Activated CD4-positive, alpha-beta T cell treated with anti-CD3 and anti-CD28 coated beads, Interleukin-10, Interleukin-2, amounts not matched to agents 100 ng/mL and 50 ng/mL, durations not matched to agents 16 hours and 8 hours (primary cell): ENCODE data around the gene ADIRF.
"Not testable (repeated sequence)": the region's sequence is repeated elsewhere in the genome, so short reads cannot be mapped to it uniquely, and the experiment has no call there.

Source experiments
- DNase-seq: peaks from one replicate; pipeline ENCODE4 v3.0.0-alpha.2; 2020

The ADIRF gene

DNA sequence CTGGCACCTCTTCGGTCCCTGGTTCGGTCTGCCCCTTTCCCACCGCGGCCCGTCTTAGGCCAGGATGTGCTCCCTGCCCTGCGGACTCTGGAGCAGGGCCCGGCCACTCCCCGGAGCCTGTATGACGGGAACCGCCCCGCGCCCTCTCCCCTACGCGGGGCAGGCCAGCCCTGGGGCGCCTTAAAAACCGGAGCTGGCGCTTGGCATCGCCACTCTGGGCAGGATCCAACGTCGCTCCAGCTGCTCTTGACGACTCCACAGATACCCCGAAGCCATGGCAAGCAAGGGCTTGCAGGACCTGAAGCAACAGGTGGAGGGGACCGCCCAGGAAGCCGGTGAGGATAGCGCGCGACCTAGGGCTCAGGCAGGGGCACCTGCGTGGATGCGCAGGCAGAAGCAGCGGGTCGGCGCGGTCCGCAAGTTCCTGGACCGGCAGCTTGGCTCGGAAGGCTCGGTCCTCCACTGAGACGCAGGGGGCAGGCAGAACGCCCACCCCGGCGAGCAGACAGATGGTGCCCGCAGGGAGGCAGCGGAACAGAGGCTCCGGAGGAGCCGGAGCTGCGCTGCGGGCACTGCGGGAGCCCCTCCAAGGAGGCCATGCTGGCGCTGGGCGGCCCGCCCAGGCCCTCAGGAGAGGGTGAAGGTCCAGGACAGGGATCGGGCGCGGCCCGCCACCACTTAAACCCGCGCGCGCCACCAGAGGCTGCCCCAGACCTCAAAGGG lies at the start of gene ADIRF:
Gene ADIRF (plus strand): TSS at position 212 of the 723 bp plus-strand sequence. CDS start 63 bp downstream, at position 275.
- DNase-seq: no peak

DNA sequence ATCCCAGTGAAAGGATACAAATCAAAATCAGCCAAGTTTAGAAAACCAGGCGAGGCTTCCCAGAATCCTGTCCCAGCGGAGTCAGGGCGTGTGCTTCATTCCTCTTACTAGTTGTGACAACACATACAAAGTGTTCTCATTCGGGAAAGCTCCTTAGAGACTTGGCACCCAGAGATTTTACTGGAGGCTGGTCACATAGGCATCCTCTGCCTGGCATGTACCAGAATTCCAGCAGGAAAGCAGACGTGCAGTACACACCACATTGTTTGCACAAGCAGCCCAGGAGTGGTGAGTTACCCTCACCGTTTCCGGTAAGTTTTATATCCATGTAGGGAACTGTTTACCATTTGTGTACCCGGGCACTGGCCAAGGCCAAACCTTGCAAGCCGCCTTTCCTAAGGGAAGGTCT lies 45.7 kb upstream of the ADIRF start:
- no peak for DNase-seq

DNA sequence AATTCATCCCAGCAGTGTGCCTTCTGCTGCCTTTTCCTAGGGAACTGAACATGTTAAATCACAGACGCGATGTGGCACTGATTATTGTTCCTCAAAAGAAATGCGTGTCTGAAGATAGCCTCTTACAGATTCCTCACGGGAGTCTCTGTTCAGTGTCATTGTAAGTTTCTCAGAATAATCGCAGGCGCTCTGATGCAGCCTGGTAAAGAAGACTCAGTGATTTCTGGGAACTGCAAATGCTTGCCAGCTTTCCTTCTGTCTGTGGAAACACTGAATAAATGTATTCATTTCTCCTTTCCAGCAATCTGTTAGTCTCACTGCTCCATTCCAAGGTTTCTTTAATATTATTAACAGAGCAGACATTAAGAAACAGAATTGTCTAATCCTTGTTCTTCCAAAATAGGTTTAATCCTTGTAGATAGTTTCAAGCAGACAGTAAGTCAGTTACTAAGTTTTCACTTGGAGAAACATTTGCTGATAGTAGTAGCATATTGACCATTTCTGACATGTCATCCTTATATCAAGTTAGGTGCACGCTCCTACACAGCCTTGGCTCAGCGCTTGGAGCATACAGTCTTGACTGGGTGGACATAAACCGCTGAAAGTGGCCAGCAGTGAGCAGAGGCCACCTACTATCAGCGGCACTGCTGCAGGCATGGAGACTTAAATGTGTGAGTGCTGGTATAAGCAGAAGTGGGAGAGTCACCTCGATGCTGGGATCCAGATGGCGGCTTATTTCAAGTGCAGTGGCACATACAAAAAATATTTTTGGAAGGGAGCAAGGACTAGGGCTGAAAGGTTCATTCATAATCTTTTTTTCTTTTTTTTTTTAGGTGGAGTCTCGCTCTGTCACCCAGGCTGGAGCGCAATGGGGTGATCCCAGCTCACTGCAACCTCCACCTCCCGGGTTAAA lies 38.6 kb upstream of the ADIRF start:
- DNase-seq: no peak

DNA sequence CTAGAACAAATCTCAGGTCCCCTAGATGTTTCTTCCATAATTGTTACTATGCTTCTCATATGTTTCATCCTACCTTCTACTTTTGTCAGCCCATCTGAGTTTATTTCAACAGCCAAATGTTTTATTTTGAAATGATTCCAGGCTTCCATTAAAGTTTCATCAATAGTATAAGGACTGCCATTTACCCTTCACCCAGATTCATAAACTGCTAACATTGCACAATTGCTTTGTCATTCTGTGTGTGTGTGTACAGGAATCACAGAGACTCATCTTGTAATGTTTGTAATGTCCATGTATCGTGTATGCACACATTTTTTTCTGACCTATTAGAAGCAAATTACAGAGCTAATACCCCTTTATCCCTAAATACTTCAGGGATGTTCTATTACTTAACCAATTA lies 36.4 kb upstream of the ADIRF start:
- no peak for DNase-seq

DNA sequence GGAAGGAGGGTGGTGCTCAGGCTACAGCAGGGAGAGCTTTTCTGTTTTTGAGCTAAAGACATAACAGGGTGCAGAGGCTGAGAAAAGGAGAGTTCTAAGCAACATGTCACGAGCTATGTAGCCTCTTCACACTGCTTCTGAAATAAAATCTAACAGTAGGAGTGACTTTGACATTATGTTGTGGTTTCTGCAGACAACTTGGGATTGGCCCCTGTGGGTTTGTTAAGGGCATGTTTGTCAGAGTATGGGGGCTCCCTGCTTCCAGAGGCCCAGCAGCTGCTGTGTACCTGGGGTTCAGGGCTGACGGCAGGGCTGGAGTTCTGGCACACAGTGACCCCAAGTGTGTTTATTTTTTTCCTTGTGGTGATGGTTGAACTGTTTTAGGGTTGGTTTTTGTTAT lies 35.6 kb upstream of the ADIRF start:
- DNase-seq: no peak

DNA sequence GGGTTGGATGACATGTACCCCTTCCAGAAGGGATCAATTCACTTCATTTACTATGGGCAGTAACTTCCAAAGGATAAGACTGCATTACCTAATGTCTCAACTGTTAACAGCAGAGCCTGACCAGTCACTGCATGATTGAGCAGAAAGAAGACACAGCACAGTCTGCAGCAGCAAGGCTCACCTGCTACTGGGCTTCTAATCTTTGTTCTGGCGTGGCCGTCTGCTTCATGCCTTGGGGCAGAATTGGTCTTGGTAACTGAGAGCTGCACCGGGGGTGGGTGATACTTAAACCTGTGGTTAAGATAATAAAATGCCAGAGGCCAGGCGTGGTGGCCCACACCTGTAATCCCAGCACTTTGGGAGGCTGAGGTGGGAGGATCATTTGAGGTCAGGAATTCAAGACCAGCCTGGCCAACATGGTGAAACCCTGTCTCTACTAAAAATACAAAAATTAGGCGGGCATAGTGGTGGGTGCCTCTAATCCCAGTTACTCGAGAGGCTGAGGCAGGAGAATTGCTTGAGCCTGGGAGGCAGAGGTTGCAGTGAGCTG lies 34.0 kb upstream of the ADIRF start:
- DNase-seq: not testable (repeated sequence)

DNA sequence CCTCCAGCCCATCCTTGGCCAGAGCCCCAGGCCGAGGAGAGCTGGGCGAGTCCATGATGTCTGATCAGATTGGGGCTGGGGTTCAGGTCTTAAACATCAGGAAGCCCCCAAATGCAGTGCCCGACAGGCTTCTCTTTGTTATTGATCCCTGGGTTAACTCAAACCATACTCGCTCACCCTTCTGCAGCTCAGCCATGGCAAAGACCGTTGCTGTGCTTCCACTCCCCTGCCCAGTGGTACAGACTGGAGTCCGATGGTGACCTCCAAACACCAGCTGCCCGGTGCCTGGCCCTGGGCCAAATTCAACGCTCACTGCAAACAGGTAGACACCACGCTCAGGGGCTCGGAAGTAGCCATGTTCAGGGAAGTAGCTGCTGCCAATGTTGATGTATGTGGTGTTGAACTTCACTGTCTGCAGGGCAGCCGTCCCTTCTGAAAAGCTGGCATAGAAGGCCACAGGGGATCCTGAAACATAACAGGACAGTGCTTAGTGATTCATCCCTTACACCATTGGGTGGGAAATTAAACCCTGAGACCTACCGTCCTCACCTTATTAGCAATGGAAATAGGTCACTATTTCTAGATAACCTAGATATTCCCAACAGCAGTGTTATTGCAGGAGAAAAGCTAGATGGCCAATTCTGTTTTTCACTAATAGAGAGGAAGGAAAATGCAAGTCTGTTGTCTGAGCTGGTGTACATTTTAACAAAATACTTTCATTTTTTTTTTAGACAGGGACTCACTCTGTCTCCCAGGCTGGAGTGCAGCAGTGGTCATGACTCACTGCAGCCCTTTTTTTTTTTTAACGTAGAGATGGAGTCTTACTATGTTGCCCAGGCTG lies 31.4 kb upstream of the ADIRF start:
- DNase-seq: no peak

DNA sequence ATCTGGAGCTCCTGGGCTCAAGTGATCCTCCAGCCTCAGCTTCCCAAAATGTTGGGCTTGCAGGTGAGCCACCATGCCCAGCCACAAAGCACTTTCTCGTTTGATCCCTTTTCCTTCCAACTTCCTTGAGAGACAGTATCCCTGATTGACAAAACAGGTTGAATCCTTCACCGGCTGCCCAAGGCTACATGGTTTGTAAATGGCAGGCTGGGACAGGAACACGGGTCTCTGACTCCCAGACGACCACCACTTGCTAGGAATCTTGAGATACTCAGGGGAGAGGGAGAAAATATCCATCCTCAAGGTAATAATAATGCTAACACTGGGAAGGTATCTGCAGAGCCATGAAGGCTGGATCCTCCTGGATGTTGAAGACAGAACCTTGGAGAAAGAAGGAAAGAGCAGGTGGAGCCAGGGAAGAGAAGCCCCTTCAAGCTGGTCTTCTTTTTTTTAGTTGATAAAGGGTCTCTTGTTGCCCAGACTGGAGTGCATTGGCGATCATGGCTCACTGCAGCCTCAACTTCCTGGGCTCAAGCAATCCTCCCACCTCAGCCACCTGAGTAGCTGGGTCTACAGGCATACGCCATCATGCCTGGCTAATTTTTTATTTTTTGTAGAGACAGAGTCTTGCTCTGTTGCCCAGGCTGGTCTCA lies 30.7 kb upstream of the ADIRF start:
- DNase-seq: no peak

DNA sequence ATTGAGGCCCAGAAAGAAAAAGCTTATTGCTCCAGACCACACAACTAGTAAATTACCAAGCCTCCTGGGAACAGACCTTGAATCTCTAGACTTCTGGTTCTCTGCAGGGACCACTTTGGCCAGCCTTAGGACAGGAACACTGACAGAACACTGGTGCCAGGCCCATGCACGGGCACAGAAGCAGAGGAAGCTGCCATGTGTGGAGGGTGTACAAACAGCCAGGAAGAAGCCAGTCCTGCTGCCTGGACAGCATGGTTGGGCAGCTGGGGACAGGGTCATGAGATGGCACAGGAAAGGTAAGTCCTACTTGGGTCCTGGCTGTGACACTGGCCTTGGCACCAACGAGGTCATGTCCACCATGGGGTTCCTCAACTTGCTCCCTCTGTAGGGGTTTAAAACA lies 30.0 kb upstream of the ADIRF start:
- DNase-seq: no peak

DNA sequence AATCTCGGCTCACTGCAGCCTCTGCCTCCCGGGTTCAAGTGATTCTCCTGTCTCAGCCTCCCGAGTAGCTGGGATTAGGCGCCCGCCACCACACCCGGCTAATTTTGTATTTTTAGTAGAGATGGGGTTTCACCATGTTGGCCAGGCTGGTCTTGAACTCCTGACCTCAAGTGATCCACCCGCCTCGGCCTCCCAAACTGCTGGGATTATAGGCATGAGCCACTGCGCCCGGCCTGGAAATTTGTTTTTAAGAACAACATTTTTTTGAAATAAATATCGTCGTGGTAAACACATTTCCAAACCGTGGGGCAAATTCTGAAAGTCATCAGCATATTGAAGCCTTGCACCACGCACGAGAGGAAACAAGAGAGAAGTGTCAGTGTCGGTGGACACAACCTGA lies 28.2 kb upstream of the ADIRF start:
- DNase-seq: not testable (repeated sequence)

DNA sequence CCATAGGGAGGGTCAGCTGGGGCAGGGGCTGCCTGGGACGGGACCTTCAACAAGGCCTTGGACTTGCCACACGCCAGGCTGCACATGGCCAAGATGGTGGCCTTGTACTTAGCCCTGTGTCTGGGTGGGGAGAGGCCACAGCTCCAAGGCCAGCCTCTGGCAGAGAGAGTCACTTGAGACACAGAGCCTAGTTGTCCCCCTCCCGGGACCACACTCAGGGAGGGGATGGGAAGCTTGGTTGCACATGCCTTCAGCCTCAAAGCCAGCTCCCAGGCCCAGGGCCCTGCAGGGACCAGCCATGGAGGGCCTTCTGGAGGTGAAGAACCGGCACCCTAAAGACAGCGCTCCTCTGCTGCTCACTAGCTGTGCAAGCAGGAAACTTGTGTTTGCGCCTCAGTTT lies 27.6 kb upstream of the ADIRF start:
- no peak for DNase-seq

DNA sequence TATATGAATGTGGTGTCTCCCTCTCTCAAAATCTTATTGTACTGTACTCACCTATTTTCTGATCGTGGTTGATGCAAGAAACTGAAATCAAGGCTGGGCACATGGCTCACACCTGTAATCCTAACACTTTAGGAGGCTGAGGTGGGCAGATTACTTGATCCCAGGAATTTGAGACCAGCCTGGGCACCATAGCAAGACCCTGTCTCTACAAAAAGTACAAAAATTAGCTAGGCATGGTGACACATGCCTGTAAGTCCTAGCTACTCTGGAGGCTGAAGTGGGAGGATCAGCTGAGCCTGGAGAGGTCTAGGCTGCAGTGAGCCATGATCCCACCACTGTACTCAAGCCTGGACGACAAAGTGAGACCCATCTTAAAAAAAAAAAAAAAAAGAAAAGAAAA lies 26.9 kb upstream of the ADIRF start:
- DNase-seq: no peak

DNA sequence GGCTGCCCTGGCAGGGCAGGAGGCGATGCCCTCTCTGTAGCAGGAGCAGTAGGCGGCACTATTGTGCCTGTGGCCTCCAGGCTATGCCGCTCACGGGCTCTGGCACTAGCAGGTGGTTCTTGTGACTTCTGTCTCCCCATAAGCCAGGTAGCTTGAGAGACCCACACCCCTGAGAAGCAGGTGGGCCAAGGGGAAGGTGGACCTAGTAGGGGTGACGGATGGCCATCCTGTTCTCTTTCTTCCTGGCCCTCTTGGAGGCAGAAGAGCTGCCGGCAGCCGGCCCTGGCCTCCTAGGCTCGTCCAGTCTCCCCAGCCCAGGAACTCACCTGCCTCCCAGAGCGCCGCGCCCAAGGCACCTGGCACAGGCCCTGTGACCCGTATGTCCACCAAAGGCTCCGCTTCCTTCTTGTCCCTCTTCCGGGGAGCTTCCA lies 26.3 kb upstream of the ADIRF start:
- no peak for DNase-seq

DNA sequence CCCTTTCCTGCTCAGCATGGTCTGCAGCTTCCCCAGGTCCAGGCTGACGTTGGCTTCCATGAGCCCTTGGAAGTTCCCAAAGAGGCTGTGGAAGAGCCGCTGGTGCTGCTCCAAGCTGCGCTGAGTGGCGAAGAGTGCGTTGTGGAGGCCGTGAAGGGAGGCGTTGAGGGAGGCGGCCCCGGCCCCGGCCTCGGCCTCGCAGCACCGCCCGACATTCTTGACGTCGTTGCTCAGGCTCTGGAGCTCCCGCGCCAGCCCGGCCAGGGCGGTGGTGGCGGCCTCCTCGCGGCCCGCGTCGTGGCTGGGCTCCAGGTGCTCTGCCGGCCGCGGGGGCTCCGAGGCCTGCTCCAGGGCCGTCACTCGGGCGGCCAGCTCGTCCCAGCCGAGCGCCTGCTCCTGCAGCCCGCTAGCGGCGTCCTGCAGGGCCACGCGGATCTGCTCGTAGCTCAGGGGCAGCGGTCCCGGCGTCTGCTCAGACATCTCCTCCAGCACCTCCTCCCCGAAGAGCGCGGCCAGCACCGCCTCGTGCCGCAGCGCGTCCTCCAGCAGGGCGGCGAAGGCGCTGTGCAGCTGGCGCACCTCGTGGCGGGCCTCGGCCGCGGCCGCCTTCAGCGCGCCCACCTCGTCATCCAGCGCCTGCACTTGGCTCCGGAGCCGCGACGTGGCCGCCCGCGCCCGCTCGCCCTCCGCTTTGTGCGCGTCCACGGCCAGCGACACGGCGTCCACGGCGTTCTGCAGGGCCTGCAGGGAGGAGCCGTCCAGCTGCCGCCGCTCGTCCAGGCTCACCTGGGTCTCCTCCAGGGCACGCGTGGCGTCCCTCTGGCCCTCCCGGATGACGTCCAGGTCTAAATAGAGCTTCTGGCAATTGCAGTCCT lies 25.6 kb upstream of the ADIRF start:
- DNase-seq: no peak

DNA sequence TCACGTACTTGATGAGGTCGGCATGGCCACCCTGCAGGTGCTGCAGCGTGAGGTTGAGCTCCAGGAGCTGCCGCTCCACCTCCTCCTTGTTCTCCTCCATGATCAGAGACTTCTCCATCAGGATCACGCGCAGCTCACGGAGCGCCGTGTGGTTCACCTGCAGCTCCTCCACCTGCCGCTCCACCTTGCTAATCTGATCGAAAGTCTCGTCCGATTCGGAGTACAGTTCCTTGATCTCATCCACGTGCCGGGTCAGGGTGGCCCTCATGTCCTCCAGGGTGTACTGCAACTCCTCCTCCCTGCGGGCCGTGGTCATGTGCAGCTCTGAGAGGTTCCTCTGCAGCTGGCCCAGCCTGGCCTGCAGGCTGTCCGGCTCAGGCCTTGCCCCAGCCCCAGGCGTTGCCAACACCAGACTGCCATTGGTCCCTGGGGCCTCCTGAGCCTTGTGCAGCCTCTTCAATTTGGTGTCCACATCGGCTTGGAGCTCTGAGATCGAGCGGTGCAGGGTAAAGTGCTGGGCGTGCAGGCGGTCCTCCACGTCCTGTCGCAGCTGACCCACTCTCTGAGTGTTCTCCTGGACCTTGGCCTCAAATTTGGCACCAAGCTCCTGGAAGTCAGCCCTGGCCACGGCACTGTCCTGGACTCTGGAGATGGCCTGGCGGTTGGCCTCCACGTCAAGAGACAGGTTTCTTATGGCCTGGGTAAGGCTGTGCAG lies 24.8 kb upstream of the ADIRF start:
- DNase-seq: no peak

DNA sequence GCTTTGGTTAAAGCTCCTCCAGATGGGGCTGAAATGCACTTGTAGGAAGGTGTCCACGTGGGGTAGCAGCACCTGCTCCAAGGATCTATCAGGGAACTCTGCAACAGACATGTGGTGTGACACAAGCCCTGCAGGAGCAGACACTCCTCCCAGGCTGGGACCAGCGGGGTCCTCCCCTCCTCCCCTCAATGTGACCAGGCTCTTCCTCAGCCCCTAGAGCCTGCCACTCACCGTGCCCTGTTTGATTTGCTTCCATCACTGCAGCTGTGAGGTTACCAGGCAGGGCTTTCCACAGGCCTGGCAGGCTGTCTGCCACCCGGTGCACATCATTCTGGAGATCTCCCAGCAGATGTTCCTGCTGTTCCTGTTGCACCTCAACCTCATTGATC lies 24.3 kb upstream of the ADIRF start:
- no peak for DNase-seq

DNA sequence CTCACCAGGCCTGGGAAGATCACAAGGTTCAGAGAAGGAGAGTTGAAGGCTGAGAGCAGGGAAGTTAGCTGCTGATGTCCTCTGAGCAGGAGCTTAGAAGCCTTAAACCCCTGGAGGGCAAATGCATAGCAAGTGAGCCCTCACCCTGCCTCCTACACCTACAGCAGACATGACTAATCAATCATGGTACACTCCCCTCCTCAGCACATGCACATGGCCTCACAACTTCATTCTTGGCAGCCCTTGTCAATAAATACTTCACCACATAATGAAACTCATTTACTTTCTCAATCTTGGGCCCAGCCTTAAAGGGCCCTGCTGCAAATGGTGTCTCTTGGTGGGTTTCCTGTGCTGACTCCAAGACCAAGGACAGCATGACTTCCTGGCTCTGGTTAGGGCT lies 23.8 kb upstream of the ADIRF start:
- no peak for DNase-seq

DNA sequence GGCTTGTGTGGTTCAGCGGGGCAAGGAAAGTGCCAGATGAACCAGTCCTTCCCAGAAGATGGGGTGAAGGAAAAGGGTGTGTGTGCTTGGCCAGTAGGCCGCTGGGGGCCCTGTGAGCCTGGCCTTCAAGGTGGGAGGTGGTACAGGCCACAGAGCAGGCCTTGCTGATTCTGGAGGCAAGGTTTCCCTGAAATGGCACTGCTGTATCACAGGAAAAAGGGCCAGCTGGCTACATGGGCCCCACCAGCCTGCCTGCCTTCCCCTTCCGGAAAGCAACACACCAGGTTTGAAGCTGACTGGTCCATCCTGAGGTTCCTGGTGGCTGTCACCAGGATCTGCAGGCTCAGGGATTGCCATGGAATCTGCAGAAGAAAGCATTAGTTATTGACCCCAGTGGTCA lies 23.4 kb upstream of the ADIRF start:
- no peak for DNase-seq

DNA sequence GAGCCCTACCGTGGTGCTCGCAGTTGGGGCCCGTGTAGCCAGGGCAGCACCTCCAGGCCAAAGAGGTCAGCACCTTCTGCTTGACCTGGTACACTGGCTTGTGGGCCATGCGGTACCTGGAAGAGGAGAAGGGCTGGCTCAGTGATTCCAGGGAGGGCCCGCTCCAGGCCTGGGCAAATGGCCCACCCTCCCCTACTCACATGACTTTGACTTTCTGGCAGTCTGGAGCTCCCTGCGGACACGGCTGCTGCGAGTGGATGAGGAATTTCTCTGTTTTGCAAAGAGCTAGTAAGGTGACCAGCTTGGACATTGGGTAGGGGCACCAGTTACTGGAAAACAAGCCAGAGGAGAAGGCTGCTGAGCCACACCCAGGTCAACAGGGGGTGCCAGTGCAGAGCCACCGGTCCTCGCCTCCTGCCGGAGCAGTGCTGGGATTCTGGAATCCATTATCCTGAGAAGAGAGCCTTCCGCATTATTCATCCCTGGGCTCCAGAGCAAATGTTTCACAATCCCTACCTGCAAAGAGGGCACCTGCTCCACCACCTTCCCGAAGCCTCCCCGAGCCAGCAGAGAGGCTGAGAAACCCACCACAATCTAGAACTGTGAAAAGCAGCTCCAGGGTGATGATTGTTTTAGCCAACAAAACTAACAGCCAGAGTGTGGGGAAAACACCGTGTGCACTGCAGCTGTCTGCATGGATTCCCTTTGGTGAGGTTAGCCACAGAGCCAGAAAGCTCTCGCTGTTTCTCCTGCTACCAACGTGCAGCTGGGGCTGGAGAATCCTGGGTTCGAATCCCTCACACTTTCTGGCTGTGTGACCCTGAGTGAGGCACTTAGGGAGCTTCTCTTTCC lies 22.7 kb upstream of the ADIRF start:
- DNase-seq: no peak
